AG10803 (cell line): ENCODE measurements around the gene VANGL2.

Experiments used
- DNase-seq: peaks from one replicate; pipeline ENCODE4 v3.0.0; 2010; ENCODE audit warnings: low read depth
- H3K4me3 ChIP-seq: 2 replicates; pipeline ENCODE4 v1.5.1; 2011; ENCODE audit warnings: mild to moderate bottlenecking, low read length, control low read depth
- TF ChIP-seq, protein P1 (sequence below): conservative IDR thresholded peaks from 2 replicates; pipeline ENCODE4 v1.5.1; 2011; ENCODE audit warnings: mild to moderate bottlenecking, low read length, control low read depth, inconsistent platforms

VANGL2 gene

DNA sequence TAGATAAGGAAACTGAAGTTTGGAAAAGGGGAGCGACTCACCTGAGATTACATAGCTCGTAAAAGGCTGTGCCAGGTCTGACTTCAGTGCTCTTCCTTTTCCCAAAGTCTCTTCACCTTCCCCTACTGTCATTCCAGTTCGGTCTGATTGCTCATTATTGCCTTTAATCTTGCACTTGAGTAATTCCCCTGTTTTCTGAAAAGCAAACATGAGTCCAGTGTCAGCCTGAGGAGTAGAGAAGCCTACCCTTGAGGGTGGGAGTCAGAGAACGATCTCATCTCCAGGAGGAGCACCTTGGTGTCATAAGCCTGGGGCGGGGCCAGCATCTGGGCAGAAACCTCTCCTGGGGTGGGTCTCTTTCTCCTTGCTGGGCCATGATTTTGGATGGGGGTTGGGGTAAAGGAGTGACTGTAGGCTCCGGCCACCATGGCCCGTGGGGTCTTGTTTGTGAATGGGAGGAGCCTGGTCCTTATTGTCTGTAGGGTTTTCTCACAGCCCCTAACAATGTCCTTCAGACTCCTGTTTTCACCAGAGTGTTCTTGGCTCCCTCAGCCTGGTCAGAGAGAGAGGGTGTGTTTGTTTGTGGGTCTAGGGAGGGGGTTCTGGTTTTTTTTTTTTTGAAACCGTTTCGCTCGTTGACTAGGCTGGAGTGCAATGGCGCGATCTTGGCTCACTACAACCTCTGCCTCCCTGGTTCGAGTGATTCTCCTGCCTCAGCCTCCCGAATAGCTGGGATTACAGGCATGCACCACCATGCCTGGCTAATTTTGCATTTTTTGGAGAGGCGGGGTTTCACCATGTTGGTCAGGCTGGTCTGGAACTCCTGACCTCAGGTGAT lies 6.0 kb downstream of the VANGL2 start:
- TF ChIP-seq, protein P1, sequence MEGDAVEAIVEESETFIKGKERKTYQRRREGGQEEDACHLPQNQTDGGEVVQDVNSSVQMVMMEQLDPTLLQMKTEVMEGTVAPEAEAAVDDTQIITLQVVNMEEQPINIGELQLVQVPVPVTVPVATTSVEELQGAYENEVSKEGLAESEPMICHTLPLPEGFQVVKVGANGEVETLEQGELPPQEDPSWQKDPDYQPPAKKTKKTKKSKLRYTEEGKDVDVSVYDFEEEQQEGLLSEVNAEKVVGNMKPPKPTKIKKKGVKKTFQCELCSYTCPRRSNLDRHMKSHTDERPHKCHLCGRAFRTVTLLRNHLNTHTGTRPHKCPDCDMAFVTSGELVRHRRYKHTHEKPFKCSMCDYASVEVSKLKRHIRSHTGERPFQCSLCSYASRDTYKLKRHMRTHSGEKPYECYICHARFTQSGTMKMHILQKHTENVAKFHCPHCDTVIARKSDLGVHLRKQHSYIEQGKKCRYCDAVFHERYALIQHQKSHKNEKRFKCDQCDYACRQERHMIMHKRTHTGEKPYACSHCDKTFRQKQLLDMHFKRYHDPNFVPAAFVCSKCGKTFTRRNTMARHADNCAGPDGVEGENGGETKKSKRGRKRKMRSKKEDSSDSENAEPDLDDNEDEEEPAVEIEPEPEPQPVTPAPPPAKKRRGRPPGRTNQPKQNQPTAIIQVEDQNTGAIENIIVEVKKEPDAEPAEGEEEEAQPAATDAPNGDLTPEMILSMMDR = no peak
- DNase-seq = no peak
- no peak overlapping the region for H3K4me3 ChIP-seq

DNA sequence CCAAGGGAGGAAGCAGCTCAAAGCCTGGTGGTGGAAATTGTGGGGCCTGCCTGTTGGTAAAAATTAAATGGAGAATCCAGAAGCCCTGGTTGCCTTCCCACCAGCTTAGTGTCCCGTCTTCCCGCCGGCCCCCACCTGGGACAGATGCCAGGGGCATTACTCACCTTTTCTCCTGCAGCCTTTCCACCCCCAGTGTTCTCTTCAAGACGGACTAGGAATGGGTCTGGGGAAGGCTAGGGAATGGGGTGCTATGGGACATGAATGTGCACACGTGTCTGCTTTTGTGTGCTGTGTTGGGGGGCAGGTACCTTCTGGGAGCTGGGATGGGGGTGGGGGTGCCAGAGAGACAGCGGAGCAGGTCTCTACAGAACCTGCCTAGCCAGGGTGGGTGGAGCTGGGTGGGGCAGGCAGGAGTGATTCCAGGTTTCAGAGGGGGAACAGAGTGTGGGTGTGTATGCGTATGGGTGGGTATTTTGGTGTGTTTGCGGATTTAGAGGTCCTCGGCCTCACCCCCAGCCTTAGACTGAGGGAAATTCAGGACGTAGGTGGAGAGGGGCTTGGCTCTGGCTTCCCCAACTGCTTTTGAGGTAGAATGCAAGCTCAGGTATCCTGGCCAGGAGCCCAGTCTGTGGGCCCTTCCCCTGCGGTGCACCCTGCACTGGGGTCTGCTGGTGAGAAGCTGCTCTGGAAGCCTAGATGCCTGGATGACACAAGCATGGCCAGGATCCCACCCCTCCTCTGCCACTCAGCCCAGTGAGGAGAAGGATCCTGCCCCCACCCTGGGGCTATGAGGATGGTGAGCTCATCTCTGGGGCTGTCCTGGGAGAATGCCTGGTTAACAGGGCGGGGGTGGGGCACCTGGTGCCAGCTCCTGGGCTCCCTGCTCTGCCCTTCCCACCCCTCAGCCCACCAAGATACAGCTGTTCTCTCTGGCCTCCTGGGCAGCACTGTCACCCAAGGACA lies 7.8 kb downstream of the VANGL2 start:
- DNase-seq = no peak
- TF ChIP-seq, protein P1 = no peak
- H3K4me3 ChIP-seq = no peak overlapping the region

DNA sequence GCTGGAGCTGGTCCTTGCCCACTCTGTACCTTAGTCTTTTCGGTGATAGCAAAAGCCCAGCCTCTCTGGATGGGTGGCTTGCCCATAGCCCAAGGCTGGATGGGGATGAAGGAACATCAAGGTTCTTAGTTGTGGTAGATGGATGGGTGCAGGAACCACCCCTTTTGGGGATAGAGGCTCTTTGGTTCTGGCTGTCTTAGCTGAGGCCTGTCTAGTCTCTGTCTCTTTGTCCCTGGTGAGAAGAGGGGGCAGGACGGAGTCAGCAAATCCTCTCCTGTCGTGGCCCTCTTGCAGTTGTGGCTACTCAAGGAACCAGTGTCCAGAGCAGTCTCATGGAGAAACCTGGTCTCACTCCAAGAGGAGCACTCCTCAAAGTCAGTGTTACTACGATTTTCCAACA lies 8.5 kb downstream of the VANGL2 start:
- DNase-seq = no peak
- H3K4me3 ChIP-seq = no peak overlapping the region
- TF ChIP-seq, protein P1 = no peak

DNA sequence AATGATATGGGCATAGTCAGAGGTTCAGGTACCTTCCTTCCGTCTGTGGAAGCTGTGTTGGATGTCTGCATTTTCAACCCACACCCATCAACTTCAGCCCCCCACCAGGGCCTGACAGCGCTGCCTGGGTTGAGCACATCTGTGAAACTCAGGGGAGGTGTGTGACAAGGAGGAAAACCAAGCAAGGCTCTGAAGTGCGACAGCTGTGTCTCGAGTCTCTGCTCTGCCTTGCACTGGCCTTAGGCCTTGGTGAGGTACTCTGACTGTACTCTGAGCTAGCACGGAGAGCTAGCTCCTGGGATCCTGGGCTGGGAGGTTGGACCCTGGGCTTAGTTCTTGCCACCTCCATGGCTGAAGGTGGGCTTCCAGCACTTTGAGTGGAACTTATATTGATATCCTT lies 9.1 kb downstream of the VANGL2 start:
- H3K4me3 ChIP-seq = no peak overlapping the region
- TF ChIP-seq, protein P1 = no peak
- no peak for DNase-seq

DNA sequence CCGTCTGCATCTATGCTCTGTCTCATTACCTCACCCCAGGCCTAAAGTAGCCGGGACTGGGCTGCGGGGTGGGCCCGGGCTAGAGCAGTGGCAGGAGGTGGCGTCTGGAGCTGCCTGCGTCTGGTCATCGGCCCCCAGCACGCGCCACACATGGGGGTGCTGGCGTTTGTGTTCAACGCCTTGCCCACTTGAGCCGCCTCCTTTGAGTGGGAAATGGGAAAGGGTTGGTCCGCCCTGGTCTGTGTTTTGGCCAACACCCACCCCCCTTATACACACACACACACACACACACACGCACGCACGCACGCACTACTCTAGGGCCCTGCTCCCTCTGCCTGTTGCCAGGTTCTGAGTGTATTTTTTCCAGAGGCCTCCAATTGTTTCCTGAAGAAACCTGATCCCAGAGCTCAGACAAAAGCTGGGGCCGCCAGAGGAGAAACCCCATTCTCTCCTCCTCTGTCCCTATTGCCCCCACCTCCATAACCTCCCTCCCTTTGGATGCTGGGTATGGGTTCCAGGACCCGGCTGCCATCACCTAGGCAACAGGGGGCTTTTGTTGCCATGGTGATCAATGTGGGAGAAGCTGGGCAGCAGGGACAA lies 10.1 kb downstream of the VANGL2 start:
- TF ChIP-seq, protein P1 = no peak
- no peak for DNase-seq
- no peak overlapping the region for H3K4me3 ChIP-seq

DNA sequence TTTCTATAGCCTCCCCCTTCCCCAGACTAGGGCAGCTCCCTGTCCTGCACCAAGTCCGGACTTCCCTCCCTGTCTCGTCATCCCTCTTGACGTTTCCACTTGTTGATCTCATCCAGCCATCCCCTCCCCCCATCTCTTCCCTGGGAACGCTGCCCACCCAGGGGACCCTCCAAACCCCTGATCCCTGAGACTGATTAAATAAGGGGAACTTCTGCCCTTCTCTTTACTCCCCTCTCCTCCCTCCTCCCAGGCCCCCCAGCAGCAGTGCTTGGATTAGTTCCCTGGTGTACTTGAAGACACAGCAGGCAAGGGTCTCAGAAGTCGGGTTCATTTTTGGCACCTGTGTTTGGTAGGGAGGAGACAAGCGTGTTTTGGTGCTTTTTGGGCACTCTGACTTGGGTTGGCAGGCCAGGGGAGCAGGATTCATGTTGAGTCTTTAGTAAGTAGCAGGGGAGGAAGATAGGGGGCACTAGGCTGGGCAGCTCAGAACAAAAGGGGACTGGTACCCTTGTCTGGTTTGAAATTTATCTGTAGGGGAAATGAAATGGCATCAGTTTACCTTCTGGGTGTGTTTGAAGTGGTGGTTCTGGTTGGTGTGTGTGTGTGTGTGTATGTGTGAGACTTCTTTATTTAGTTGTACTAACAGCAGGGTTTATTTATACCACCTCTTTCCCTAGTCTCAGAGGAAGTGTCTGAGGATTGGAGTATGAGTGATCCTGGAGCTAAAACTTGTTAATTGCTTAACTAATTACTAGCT lies 11.1 kb downstream of the VANGL2 start:
- TF ChIP-seq, protein P1 = no peak
- H3K4me3 ChIP-seq = no peak overlapping the region

More for the DNA sequence above, 11.1 kb downstream of the VANGL2 start:
- DNase-seq = no peak
